Cardiac muscle cell (in vitro differentiated cells and primary cell): ENCODE measurements around the gene ZNF652. TPM values are rescaled to one million over a fixed set of nuclear protein-coding genes. Genes with fewer than 3 reads are reported as not detected.

ENCODE experiments used
- DNase-seq, 2 donors: peaks; one replicate each; pipeline versions ENCODE4 v3.0.0 to v3.0.0-alpha.2; 2010 to 2017; ENCODE audit warnings: low read depth in 1 of 2, low spot score in 1 of 2
- H3K27ac ChIP-seq: fragments of 200-600 bp; sonication (generic); 2 replicates; pipeline ENCODE4 v1.5.1; 2016
- H3K27me3 ChIP-seq: fragments of 200-600 bp; sonication (generic); 2 replicates; pipeline ENCODE4 v1.6.0; 2016; ENCODE audit warnings: control low read depth
- H3K36me3 ChIP-seq: fragments of 200-600 bp; sonication (generic); 2 replicates; pipeline ENCODE4 v1.5.1; 2016; ENCODE audit warnings: control low read depth
- H3K4me1 ChIP-seq: fragments of 200-600 bp; sonication (generic); 2 replicates; pipeline ENCODE4 v1.8.1; 2017; ENCODE audit warnings: low read depth, mild to moderate bottlenecking, mixed run types
- H3K4me3 ChIP-seq: fragments of 200-600 bp; sonication (generic); 2 replicates; pipeline ENCODE4 v1.5.1; 2016; ENCODE audit warnings: mild to moderate bottlenecking
- H3K9me3 ChIP-seq: fragments of 200-600 bp; sonication (generic); 2 replicates; pipeline ENCODE4 v1.5.1; 2017; ENCODE audit warnings: low read depth, mild to moderate bottlenecking, control low read depth
- polyA plus RNA-seq: library from polyadenylated mRNA; unstranded; fragments of >200 nt; fragmentation: Nextera tagmentation; extraction: Ambion mirVana; gene quantifications from 2 replicates; pipeline ENCODE4 v1.2.1, GENCODE V29; 2016
- total RNA-seq: library from RNA; depleted of rRNA; stranded (reverse); fragments of >200 nt; gene quantifications from 2 replicates; pipeline ENCODE4 v1.2.3, GENCODE V29; 2016
- TF ChIP-seq, protein P1 (sequence below): IDR thresholded peaks from 2 replicates; pipeline ENCODE4 v1.5.1; 2012; ENCODE audit warnings: low read depth, mild to moderate bottlenecking, low read length

ZNF652 gene
- total and polyA plus RNA-seq, 2 experiments from 2014 or later, result 27.4 to 48.5 TPM

DNA sequence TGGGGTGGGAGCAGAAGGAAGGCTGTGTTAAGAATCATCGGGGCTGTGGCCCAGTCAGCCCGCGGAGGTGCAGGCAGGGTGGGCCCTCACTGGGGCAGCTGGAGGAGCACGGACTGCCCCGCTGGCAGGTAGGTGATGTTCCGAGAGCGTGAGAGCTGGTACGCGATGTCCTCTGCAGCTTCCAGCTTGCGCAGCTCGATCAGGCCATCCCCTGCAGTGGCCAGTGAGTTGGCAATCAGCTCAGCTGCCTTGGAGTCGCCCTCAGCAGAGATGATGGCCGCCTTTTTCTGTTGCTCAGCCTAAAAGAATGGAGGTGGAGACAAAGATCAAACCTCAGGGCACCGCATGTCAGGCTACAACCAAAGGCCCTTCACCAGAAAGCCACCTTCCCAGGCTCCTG, 42.9 kb upstream of the ZNF652 start:
- Histone ChIP-seq H3K4me1 (no peaks in the 10 kb centered on the region), H3K27me3 (no peaks in the 10 kb centered on the region), H3K36me3 (peaks cover 36% of the 10 kb centered on the region), H3K27ac (no peak overlapping the region), H3K9me3 (no peaks in the 10 kb centered on the region), H3K4me3 (no peak overlapping the region)
- DNase-seq, result no peak
- TF ChIP-seq, protein P1, sequence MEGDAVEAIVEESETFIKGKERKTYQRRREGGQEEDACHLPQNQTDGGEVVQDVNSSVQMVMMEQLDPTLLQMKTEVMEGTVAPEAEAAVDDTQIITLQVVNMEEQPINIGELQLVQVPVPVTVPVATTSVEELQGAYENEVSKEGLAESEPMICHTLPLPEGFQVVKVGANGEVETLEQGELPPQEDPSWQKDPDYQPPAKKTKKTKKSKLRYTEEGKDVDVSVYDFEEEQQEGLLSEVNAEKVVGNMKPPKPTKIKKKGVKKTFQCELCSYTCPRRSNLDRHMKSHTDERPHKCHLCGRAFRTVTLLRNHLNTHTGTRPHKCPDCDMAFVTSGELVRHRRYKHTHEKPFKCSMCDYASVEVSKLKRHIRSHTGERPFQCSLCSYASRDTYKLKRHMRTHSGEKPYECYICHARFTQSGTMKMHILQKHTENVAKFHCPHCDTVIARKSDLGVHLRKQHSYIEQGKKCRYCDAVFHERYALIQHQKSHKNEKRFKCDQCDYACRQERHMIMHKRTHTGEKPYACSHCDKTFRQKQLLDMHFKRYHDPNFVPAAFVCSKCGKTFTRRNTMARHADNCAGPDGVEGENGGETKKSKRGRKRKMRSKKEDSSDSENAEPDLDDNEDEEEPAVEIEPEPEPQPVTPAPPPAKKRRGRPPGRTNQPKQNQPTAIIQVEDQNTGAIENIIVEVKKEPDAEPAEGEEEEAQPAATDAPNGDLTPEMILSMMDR, result no peak

DNA sequence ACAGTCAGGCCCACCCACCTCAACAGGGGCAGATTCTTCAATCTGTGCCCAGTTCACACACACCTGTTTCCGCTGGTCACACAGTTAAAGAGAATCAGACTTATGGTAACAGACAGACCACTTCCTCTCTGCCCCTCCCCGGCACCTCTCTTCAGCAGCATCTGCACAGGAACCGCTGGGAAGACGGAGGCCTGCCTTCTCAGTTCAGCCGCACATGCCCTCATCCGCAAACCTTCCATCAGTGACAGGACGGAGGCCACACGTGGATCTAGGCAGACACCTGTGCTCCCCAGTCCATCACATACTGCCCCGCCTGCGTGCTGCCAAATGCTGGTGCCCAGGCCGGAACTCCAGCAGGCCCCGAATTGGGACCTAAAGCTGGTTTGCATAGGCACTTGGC, 42.3 kb upstream of the ZNF652 start:
- DNase-seq, result no peak
- Histone ChIP-seq H3K9me3 (no peaks in the 10 kb centered on the region), H3K4me3 (no peak overlapping the region), H3K36me3 (peaks cover 33% of the 10 kb centered on the region), H3K27ac (no peak overlapping the region), H3K4me1 (no peaks in the 10 kb centered on the region), H3K27me3 (no peaks in the 10 kb centered on the region)
- TF ChIP-seq, protein P1, result no peak

DNA sequence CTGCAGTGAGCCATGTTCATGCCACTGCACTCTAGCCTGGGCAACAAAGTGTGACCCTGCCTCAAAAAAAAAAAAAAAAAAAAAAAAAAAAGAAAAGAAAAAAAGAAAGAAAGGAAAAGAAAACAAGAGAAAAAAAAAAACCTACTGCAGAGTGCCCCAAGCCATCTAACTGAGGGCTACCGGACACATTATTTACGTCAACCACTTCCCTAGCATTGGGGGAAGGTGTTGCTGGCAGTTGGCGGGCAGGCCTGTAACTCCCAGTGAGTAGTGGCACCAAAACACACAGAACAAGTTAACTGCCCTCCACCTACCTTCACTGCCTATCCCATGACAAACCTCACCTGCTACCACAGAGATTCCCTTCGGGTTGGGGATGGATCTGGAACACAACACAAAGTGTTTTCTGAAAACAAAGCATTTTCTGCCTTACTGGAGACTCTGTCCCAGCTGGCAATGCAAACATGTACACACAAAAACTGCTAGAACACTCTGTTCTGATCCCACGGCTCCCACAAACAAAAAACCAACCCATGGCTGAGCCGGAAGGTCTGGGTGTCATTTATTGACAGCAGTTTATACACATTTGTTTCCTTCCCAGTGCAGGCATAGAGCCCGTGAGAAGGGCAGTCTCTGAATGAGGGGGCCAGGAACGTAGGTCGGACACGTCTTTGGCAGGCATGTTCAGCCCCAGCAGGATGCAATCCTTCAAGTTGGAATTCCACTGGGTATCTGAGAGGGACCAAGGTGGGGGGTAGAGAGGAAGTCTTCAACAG, 41.7 kb upstream of the ZNF652 start:
- TF ChIP-seq, protein P1, result no peak
- H3K9me3 ChIP-seq, result no peaks in the 10 kb centered on the region
- H3K36me3 ChIP-seq, result peaks cover 27% of the 10 kb centered on the region
- no peaks in the 10 kb centered on the region for H3K4me1 ChIP-seq
- H3K27ac ChIP-seq, result no peak overlapping the region
- H3K27me3 ChIP-seq, result no peaks in the 10 kb centered on the region
- DNase-seq, result no peak
- no peak overlapping the region for H3K4me3 ChIP-seq

DNA sequence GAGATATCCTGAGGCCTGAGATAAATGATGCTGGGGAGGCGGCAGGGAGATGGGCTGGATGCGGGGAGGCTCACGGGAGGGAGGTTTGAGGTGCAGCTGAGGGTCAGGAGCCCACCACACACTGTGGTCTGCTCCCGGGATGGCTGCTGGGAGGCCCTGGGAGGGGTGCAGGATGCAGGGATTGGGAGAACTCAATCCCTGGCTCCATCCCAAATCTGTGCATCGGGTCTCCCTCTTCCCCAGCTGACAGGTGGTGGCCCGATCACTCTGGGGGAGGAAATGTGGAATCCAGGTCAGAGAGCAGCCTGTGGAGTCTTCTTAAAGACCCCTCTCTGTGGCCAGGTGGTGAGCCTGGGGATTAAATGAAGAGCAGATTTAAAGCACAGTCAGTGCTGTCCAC, 40.7 kb upstream of the ZNF652 start:
- no peak overlapping the region for H3K27ac ChIP-seq
- TF ChIP-seq, protein P1, result no peak
- no peaks in the 10 kb centered on the region for H3K9me3 ChIP-seq
- H3K4me3 ChIP-seq, result no peak overlapping the region
- H3K27me3 ChIP-seq, result no peaks in the 10 kb centered on the region
- no peaks in the 10 kb centered on the region for H3K4me1 ChIP-seq
- peaks cover 27% of the 10 kb centered on the region for H3K36me3 ChIP-seq
- no peak for DNase-seq

DNA sequence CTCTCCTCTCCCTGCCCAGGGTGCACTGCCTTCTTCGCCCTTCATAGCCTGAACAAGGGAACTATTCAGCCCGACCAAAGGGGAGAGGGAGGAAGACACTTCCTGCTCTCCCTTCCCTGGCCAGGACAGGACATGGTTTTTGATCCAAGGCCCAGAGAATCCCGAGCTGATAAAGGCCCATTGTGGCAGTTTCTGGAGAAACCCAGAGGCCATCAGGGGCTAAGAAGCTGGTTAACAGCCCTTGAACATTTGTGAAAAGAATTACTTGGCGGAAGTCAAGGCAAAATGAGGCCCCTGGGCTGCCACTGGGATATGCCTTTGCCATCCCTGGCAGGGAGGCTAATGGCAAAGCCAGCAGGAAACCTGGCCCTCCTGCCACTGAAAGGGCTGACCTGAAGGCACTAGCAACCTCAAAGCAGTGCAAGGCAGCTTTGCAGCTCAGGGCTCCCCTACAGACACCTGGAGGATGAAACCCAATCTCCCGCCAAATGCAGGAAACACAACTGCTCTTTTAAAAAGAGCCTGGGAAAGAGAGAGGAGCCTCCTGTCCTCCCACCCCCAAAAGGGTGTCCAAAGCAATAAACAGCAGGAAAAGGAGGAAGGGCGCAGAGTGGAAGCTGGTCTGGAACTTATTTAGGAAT, 40.0 kb upstream of the ZNF652 start:
- DNase-seq, result no peak
- H3K9me3 ChIP-seq, result no peaks in the 10 kb centered on the region
- peaks cover 26% of the 10 kb centered on the region for H3K36me3 ChIP-seq
- TF ChIP-seq, protein P1, result no peak
- H3K4me1 ChIP-seq, result no peaks in the 10 kb centered on the region
- no peak overlapping the region for H3K4me3 ChIP-seq
- H3K27me3 ChIP-seq, result no peaks in the 10 kb centered on the region
- H3K27ac ChIP-seq, result no peak overlapping the region
